LNCAP (cell line): Measurements from ENCODE around the gene YPEL3.

Source experiments
- CTCF ChIP-seq: fragments of 450-650 bp; IDR thresholded peaks from 2 replicates; pipeline ENCODE4 v1.5.1; 2017; ENCODE audit warnings: mild to moderate bottlenecking

YPEL3 gene

GRCh38 chr16:30114411-30114810, 18.4 kb upstream of the YPEL3 start:
- TF ChIP-seq CTCF, result no peak

- TF ChIP-seq CTCF, result no peak
Observed at GRCh38 chr16:30113711-30114333, 17.8 kb upstream of the YPEL3 start.

- TF ChIP-seq CTCF, result no peak
Observed at GRCh38 chr16:30113031-30113710, 17.2 kb upstream of the YPEL3 start, which contains the start of gene GDPD3. Gene GDPD3 (minus strand): TSS chr16:30113537. CDS start chr16:30113478, 59 bp downstream.

GRCh38 chr16:30112197-30113030, 16.4 kb upstream of the YPEL3 start:
- TF ChIP-seq CTCF, result peak; percentile 65

GRCh38 chr16:30110661-30111060, 14.6 kb upstream of the YPEL3 start:
- no peak for TF ChIP-seq CTCF

GRCh38 chr16:30108059-30108850, 12.2 kb upstream of the YPEL3 start:
- TF ChIP-seq CTCF, result no peak

- TF ChIP-seq CTCF, result no peak
Observed at GRCh38 chr16:30104492-30104891, 8.5 kb upstream of the YPEL3 start.
